ENCODE measurements around the gene MMP21. TPM values are rescaled to one million over a fixed set of nuclear protein-coding genes. Genes with fewer than 3 reads are reported as not detected.

MMP21 gene, protein sequence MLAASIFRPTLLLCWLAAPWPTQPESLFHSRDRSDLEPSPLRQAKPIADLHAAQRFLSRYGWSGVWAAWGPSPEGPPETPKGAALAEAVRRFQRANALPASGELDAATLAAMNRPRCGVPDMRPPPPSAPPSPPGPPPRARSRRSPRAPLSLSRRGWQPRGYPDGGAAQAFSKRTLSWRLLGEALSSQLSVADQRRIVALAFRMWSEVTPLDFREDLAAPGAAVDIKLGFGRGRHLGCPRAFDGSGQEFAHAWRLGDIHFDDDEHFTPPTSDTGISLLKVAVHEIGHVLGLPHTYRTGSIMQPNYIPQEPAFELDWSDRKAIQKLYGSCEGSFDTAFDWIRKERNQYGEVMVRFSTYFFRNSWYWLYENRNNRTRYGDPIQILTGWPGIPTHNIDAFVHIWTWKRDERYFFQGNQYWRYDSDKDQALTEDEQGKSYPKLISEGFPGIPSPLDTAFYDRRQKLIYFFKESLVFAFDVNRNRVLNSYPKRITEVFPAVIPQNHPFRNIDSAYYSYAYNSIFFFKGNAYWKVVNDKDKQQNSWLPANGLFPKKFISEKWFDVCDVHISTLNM
- total RNA-seq (ENCODE audit: low replicate concordance), result 0.30 TPM in 1 of 2 replicates, not detected in the other

DNA sequence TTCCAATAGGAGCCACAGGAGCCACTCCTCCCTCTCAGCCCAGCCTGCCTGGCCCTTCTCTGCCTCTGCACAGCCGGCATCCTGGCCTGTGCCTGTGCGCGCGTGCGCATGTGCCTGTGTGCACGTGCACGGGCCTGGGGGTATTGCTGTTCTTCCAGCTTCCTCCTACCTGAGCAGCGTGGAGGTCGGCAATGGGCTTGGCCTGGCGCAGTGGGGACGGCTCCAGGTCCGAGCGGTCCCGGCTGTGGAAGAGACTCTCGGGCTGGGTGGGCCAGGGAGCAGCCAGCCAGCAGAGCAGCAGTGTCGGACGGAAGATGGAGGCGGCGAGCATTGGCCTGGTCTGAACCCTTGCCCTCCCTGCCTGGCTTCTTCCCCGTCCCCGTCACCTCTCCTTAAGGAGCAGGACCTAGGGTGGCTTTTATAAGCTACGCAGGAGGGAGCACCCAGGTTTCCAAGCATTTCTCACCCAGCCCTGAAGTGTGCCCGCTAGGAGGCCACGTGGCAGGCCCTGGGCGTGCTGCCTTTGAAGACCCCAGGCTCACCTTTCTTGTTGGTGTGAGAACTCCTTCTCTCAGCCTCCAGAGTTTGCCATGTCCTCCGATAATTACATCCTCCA, at the start of gene MMP21:
Gene MMP21, minus strand, starts transcription at position 331 of the 616 bp plus-strand sequence. Its CDS starts 0 bp downstream, at position 331.

GRCh38 chr10:125822878-125823662, 47.4 kb upstream of the MMP21 start, which contains the start of the genes BCCIP and UROS:
TSS of gene BCCIP (plus strand) at chr10:125823546. CDS start at chr10:125823558, 12 bp downstream.
TSS of gene UROS (minus strand) at chr10:125823258. CDS start at chr10:125816499, 6,759 bp downstream.

DNA sequence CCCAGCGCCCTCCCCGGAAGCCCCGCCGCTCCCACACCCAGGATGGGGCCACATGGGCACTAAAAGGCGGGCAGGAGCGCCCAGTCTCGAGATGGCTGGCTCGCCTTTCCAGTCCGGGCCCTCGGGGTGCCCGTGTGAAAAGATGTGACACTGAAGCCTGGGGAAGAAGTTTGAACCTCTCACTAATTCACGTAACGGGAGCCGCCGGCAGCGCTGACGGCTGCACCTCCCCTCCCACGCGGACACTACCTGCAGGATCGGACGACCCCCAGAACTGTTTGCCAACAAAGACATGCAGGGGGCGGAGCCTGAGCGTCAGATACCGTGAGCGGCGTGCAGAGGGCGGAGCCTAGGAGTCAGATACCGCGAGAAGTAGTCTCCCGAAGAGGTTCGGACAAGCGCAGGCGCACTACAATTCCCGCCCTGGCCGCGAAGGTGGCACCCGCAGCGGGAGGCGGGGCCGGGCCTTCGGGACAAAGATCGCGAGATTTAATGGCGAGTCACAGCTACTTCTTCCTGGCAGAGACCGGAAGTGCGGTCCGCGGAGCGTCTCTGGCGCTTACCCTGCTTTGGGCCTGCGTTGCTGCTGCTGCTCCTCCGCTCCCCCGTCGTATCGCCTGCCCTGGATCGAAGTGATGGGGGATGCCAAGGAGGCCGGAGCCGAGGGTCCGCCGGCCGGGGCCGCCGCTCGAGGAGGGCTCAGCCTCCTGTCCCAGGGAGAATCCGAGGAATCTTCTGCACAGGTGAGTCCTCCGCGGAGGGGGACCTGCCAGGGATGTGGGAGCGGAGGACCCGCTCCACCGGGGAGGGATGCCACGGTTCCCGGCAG, 56.2 kb downstream of the MMP21 start, which contains the start of gene EDRF1:
Gene EDRF1, plus strand, starts transcription at position 537 of the 829 bp plus-strand sequence. Its CDS starts 99 bp downstream, at position 636.

Other genes with a start within 250 kb of the MMP21 start
- gene TEX36, start 92.7 kb downstream of the MMP21 start, total RNA-seq (ENCODE audit: low replicate concordance), result not detected in 2 replicates
- 14.5 and 15.1 TPM in 2 replicates for gene EDRF1, start 56.1 kb downstream of the MMP21 start, total RNA-seq (ENCODE audit: low replicate concordance)
- gene UROS, start 47.4 kb upstream of the MMP21 start, total RNA-seq (ENCODE audit: low replicate concordance), result 30.8 and 74.2 TPM in 2 replicates
- gene BCCIP, start 47.7 kb upstream of the MMP21 start, total RNA-seq (ENCODE audit: low replicate concordance), result 36.2 and 44.6 TPM in 2 replicates
- 26.4 and 29.2 TPM in 2 replicates for gene DHX32, start 105.5 kb upstream of the MMP21 start, total RNA-seq (ENCODE audit: low replicate concordance)
- gene FANK1, start 120.7 kb upstream of the MMP21 start, total RNA-seq (ENCODE audit: low replicate concordance), result 5.2 and 13.9 TPM in 2 replicates